H1 (cell line): Measurements from ENCODE around the gene TINAGL1. TPM values are rescaled to one million over a fixed set of nuclear protein-coding genes. Genes with fewer than 3 reads are reported as not detected.

Experiments
- CHD7 ChIP-seq: fragments of 300-600 bp; sonication (generic); IDR thresholded peaks from 2 replicates; pipeline ENCODE4 v1.7.1; 2012; ENCODE audit warnings: low read length, moderate library complexity, mild to moderate bottlenecking, inconsistent platforms; ENCODE audit not compliant: insufficient replicate concordance
- polyA plus RNA-seq, 7 experiments: library from polyadenylated mRNA; depleted of rRNA in 3 of 7; stranded (reverse) in 5 of 7; unstranded in 2 of 7; fragments of >200 nt in 5 of 7; fragments of 200-250 nt in 2 of 7; gene quantifications; 1 replicate in 5 of 7; 2 replicates in 1 of 7; 4 replicates in 1 of 7; pipeline versions ENCODE4 v1.2.1 to v1.2.3, GENCODE V29; 2011 to 2013; ENCODE audit warnings: missing spikeins in 2 of 7, mixed read lengths in 2 of 7
- total RNA-seq: library from RNA; stranded (reverse); fragmentation: NEBNext Ultra II Directional; extraction: Animal tissue kit (Norgen Biotek cat#: 25700); gene quantifications from 2 replicates; pipeline ENCODE4 v1.2.1, GENCODE V29; 2021

The TINAGL1 gene
- total and polyA plus RNA-seq, 2 of the 8 experiments (the other 6 are each of a cell fraction or from before 2014, with no cell fraction given): 11.2 to 21.7 TPM

GRCh38 chr1:31609514-31610118, 33.3 kb downstream of the TINAGL1 start (continued):
- TF ChIP-seq CHD7: no peak
